Testis (tissue), 3 donors: ENCODE data around the gene TTLL10. TPM values are rescaled to one million over a fixed set of nuclear protein-coding genes. Genes with fewer than 3 reads are reported as not detected.

Experiments used
- DNase-seq: peaks from one replicate; pipeline ENCODE4 v3.0.0-alpha.2; 2019
- H3K27ac ChIP-seq, 2 donors: fragments of 200-600 bp; sonication (generic); one replicate each; pipeline ENCODE4 v1.5.1; 2019
- H3K27me3 ChIP-seq: fragments of 200-600 bp; sonication (generic); one replicate; pipeline ENCODE4 v1.5.1; 2019
- H3K36me3 ChIP-seq: fragments of 200-600 bp; sonication (generic); one replicate; pipeline ENCODE4 v1.5.1; 2017; ENCODE audit warnings: low read depth; ENCODE audit errors: missing control alignments
- H3K4me1 ChIP-seq: fragments of 200-600 bp; sonication (generic); one replicate; pipeline ENCODE4 v1.5.1; 2019
- H3K4me3 ChIP-seq, 2 donors: fragments of 200-600 bp; sonication (generic); one replicate each; pipeline ENCODE4 v1.5.1; 2017 to 2019
- H3K9me3 ChIP-seq: fragments of 200-600 bp; sonication (generic); one replicate; pipeline ENCODE4 v1.5.1; 2017
- CTCF ChIP-seq, 3 experiments: fragments of 450-650 bp in 2 of 3; fragments of 200-600 bp in 1 of 3; sonication (generic) in 1 of 3; IDR thresholded peaks; one replicate each; pipeline ENCODE4 v1.5.1; 2016 to 2019; ENCODE audit warnings: antibody characterized with exemption in 3 of 3, mild to moderate bottlenecking in 2 of 3, moderate library complexity in 1 of 3
- POLR2A ChIP-seq: fragments of 450-650 bp; IDR thresholded peaks from one replicate; pipeline ENCODE4 v1.6.1; 2017; ENCODE audit warnings: antibody characterized with exemption, mild to moderate bottlenecking, moderate library complexity
- WGBS, 2 donors: methylation state at CpG; one replicate each; pipeline ENCODE4 v1.1.5; 2018; 5-methylcytosine and 5-hydroxymethylcytosine counted together
- intact Hi-C: fragments of 100-400 bp; cut with DNase I; formaldehyde crosslinking; loops from one replicate; pipeline ENCODE4 v1.15.1; 2023; ENCODE audit warnings: low total_unique reads
- polyA plus RNA-seq: library from polyadenylated mRNA; stranded (reverse); fragments of 350-450 nt; fragmentation: Illumina TruSeq; extraction: RNeasy Lipid Tissue Mini Kit (QIAGEN cat#74804); gene quantifications from one replicate; pipeline ENCODE4 v1.2.3, GENCODE V29; 2014; ENCODE audit warnings: low read depth, low replicate concordance; ENCODE audit not compliant: insufficient read depth
- total RNA-seq, 2 donors: library from RNA; depleted of rRNA; stranded (reverse); fragments of >200 nt; gene quantifications; one replicate each; pipeline ENCODE4 v1.2.3, GENCODE V29; 2016

TTLL10 gene
- total and polyA plus RNA-seq, 3 donors from 2014 or later = 20.4 to 58.0 (median 44.9) TPM

- no peaks in the 10 kb centered on the region for H3K27me3 ChIP-seq
- intact Hi-C loops = no loop called here
Measured at GRCh38 chr1:1167841-1168450, 5.7 kb upstream of the TTLL10 start.

DNA sequence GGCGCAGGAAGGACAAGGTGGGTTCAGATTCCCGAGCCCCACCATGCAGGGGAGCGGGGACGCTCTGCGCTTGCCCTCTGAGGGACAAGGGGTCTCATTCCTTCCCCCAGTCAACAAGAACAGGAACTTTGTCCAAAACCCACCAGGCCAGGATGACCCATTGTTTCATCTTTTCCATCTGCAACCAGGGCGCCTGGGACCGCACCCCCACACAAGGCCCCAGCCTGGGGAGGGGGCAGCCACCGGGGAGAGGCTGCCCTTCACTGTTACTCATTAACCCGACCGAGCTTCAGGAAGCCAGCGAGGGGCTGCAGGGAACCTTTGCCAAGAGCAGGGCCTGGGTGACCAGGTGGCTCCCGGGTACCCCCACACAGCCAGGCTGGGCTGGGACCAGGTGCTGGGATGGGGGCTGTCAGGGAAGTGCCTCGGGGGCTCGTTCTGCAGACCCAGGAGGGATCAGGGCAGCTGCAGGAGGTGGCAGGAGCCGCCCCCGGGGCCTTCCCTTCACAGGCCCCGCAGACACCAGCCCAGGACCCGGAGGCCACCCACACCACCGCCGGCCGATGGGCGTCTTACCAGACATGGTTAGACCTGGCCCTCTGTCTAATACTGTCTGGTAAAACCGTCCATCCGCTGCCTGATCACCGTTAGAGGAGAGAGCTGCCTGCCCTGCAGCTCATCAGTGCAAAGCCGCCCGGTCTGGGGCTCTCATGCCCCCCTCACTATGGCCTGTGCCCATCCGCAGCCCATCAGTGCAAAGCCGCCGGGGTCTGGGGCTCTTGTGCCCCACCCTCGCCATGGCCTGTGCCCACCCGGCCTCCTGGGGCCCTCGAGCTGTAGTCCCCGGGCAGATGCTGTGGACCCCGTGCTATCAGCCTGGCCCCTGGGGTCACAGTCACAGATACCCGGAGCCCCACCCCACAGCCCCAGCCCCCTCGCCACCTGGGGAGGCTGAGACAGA lies 4.9 kb upstream of the TTLL10 start:
- DNase-seq = no peak
- H3K27ac ChIP-seq = no peak overlapping the region
- no peaks in the 10 kb centered on the region for H3K4me1 ChIP-seq
- no peaks in the 10 kb centered on the region for H3K9me3 ChIP-seq
- H3K4me3 ChIP-seq = no peak overlapping the region
- H3K27me3 ChIP-seq = no peaks in the 10 kb centered on the region
- intact Hi-C loops = no loop called here
- WGBS, 2 donors = 70 to 74% methylated on average over 18 to 36 of the region's 37 CpGs
- TF ChIP-seq CTCF (IDR thresholded peaks at IDR 0.05) = no peak
- TF ChIP-seq POLR2A = no peak
- H3K36me3 ChIP-seq = no peaks in the 10 kb centered on the region

More at GRCh38 chr1:1167841-1168450, 5.7 kb upstream of the TTLL10 start:
- no peak overlapping the region for H3K4me3 ChIP-seq
- no peak for DNase-seq
- no peaks in the 10 kb centered on the region for H3K4me1 ChIP-seq
- WGBS, 2 donors = 87 to 89% methylated on average over 33 to 36 of the region's 36 CpGs
- H3K9me3 ChIP-seq = no peaks in the 10 kb centered on the region
- TF ChIP-seq CTCF (IDR thresholded peaks at IDR 0.05) = no peak
- TF ChIP-seq POLR2A = no peak
- no peaks in the 10 kb centered on the region for H3K36me3 ChIP-seq
- H3K27ac ChIP-seq = no peak overlapping the region

GRCh38 chr1:1169429-1170214 lies 4.1 kb upstream of the TTLL10 start:
- Histone ChIP-seq H3K4me3 (no peak overlapping the region), H3K27ac (no peak overlapping the region), H3K4me1 (no peaks in the 10 kb centered on the region), H3K27me3 (no peaks in the 10 kb centered on the region), H3K9me3 (no peaks in the 10 kb centered on the region), H3K36me3 (no peaks in the 10 kb centered on the region)
- 56 to 63% methylated on average over 13 to 31 of the region's 32 CpGs for WGBS, 2 donors
- intact Hi-C loops = no loop called here
- DNase-seq = no peak
- TF ChIP-seq CTCF (IDR thresholded peaks at IDR 0.05) = no peak
- no peak for TF ChIP-seq POLR2A

GRCh38 chr1:1170215-1171091 lies 3.2 kb upstream of the TTLL10 start:
- Histone ChIP-seq H3K27me3 (no peaks in the 10 kb centered on the region), H3K9me3 (no peaks in the 10 kb centered on the region), H3K4me3 (no peak overlapping the region), H3K27ac (no peak overlapping the region), H3K4me1 (no peaks in the 10 kb centered on the region), H3K36me3 (no peaks in the 10 kb centered on the region)
- no peak for TF ChIP-seq POLR2A
- no peak for TF ChIP-seq CTCF (IDR thresholded peaks at IDR 0.05)
- intact Hi-C loops = no loop called here
- 29 to 49% methylated on average over 11 to 26 of the region's 26 CpGs for WGBS, 2 donors
- DNase-seq = no peak
